Neural cell (in vitro differentiated cells): ENCODE measurements around the gene CORO2A.

Source experiments
- EZH2 ChIP-seq: fragments of 200-600, 300-800 bp; shearing (Covaris generic), sonication (generic); IDR thresholded peaks from 2 replicates; pipeline ENCODE4 v1.6.1; 2014; ENCODE audit warnings: antibody characterized with exemption, low read length, borderline replicate concordance, mild to moderate bottlenecking; ENCODE audit not compliant: insufficient read depth, poor library complexity, severe bottlenecking
- RAD21 ChIP-seq: fragments of 450-650 bp; conservative IDR thresholded peaks from 2 replicates; pipeline ENCODE4 v1.6.1; 2014; ENCODE audit warnings: antibody characterized with exemption, mild to moderate bottlenecking, moderate library complexity
- TF ChIP-seq, protein P1 (sequence below): fragments of 450-650 bp; IDR thresholded peaks from 2 replicates; pipeline ENCODE4 v1.5.1; 2014; ENCODE audit warnings: antibody characterized with exemption, mild to moderate bottlenecking, moderate library complexity; ENCODE audit not compliant: poor library complexity, severe bottlenecking
- TF ChIP-seq, protein P2 (sequence below): IDR thresholded peaks from 2 replicates; pipeline ENCODE4 v1.6.1; 2012; ENCODE audit warnings: borderline replicate concordance

DNA sequence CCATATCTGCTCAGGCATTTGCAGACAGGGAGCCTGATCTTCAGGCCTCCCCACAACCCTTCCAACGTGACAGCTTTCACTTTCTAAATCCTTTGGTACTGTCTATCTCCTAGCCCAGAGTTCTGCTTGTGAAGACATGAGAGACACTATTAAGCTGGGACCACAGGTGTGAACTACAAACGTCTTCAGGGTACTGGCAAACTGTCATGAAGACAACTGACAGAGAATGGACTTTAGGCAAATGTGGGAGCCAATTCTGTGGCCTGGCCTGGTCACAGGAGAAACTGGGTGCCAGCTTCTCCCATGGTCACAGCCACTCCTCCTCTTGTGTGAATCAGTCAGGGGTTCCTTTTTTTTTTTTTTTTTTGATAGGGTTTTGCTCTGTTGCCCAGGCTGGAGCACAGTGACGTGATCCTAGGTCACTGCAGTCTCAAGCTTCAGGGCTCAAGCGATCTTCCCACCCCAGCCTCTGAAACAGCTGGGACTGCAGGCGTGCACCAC is 83.9 kb downstream of the CORO2A start:
- TF ChIP-seq, protein P1, sequence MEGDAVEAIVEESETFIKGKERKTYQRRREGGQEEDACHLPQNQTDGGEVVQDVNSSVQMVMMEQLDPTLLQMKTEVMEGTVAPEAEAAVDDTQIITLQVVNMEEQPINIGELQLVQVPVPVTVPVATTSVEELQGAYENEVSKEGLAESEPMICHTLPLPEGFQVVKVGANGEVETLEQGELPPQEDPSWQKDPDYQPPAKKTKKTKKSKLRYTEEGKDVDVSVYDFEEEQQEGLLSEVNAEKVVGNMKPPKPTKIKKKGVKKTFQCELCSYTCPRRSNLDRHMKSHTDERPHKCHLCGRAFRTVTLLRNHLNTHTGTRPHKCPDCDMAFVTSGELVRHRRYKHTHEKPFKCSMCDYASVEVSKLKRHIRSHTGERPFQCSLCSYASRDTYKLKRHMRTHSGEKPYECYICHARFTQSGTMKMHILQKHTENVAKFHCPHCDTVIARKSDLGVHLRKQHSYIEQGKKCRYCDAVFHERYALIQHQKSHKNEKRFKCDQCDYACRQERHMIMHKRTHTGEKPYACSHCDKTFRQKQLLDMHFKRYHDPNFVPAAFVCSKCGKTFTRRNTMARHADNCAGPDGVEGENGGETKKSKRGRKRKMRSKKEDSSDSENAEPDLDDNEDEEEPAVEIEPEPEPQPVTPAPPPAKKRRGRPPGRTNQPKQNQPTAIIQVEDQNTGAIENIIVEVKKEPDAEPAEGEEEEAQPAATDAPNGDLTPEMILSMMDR, result no peak
- TF ChIP-seq EZH2 (no peak), RAD21 (no peak)
- TF ChIP-seq, protein P2, sequence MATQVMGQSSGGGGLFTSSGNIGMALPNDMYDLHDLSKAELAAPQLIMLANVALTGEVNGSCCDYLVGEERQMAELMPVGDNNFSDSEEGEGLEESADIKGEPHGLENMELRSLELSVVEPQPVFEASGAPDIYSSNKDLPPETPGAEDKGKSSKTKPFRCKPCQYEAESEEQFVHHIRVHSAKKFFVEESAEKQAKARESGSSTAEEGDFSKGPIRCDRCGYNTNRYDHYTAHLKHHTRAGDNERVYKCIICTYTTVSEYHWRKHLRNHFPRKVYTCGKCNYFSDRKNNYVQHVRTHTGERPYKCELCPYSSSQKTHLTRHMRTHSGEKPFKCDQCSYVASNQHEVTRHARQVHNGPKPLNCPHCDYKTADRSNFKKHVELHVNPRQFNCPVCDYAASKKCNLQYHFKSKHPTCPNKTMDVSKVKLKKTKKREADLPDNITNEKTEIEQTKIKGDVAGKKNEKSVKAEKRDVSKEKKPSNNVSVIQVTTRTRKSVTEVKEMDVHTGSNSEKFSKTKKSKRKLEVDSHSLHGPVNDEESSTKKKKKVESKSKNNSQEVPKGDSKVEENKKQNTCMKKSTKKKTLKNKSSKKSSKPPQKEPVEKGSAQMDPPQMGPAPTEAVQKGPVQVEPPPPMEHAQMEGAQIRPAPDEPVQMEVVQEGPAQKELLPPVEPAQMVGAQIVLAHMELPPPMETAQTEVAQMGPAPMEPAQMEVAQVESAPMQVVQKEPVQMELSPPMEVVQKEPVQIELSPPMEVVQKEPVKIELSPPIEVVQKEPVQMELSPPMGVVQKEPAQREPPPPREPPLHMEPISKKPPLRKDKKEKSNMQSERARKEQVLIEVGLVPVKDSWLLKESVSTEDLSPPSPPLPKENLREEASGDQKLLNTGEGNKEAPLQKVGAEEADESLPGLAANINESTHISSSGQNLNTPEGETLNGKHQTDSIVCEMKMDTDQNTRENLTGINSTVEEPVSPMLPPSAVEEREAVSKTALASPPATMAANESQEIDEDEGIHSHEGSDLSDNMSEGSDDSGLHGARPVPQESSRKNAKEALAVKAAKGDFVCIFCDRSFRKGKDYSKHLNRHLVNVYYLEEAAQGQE, result no peak
